Measurements from ENCODE around the gene CCT3.
"Not testable (repeated sequence)": the region's sequence is repeated elsewhere in the genome, so short reads cannot be mapped to it uniquely, and the experiment has no call there.

Gene CCT3

DNA sequence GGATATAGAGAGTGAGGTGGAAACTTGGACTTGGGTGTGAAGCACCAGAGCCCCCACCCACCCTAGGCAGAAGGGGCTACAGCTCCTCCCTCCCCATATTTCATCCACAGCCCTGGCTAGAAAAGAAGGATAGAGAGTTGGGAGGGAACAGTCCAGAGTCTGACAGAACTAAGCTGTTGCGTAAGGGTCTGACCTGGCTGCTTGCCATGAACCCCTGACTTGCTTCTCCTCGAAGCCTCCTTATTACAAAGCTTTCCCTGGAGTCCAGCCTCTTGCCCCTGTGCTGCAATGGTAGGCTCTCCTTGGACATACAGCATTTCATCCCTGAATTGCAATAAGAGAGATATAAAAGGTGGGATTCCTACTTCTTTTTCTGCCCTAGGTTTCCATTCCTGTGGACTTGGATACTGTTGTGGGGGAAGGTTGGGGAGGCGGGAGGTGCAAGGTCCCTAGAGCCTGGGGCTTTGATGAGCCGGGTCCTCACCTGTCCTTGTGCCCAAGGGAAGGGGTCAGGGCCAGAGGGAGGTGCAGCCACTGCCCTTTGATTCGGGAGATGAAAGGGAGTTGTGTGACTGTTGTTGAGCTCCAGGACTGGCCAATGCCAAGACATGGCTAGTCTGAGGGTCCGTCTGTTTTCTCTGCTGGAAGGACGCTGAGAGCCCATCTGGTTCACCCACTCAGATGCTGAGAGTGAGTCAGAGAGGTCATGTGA lies 33.6 kb upstream of the CCT3 start:
- Histone ChIP-seq H3K9me3 (ENCODE audit: control insufficient read depth, insufficient read depth, low read length) (no peaks in the 10 kb centered on the region), H3K27ac (ENCODE audit: low read depth, low read length) (no peak overlapping the region), H4K20me1 (ENCODE audit: control insufficient read depth, insufficient read depth, low read depth, low read length) (no peaks in the 10 kb centered on the region), H3F3A (ENCODE audit: control insufficient read depth, insufficient read depth) (no peaks in the 10 kb centered on the region), H3K4me2 (ENCODE audit: low read length) (no peak overlapping the region), H3K9me2 (replicated peaks; ENCODE audit: control insufficient read depth, low read length) (no peaks in the 10 kb centered on the region), H3K36me3 (ENCODE audit: control insufficient read depth, low read length) (no peaks in the 10 kb centered on the region), H3K4me3 (ENCODE audit: low read length) (no peak overlapping the region), H3K79me2 (ENCODE audit: control insufficient read depth, low read length) (no peaks in the 10 kb centered on the region), H3K4me1 (ENCODE audit: control insufficient read depth, low read length) (no peaks in the 10 kb centered on the region), H3K27me3 (ENCODE audit: control insufficient read depth, low read length) (peaks cover 50% of the 10 kb centered on the region)
- TF ChIP-seq EZH2phosphoT487 (IDR thresholded peaks at IDR 0.05; ENCODE audit: borderline replicate concordance, low read length), result no peak
- TF ChIP-seq, protein P1, sequence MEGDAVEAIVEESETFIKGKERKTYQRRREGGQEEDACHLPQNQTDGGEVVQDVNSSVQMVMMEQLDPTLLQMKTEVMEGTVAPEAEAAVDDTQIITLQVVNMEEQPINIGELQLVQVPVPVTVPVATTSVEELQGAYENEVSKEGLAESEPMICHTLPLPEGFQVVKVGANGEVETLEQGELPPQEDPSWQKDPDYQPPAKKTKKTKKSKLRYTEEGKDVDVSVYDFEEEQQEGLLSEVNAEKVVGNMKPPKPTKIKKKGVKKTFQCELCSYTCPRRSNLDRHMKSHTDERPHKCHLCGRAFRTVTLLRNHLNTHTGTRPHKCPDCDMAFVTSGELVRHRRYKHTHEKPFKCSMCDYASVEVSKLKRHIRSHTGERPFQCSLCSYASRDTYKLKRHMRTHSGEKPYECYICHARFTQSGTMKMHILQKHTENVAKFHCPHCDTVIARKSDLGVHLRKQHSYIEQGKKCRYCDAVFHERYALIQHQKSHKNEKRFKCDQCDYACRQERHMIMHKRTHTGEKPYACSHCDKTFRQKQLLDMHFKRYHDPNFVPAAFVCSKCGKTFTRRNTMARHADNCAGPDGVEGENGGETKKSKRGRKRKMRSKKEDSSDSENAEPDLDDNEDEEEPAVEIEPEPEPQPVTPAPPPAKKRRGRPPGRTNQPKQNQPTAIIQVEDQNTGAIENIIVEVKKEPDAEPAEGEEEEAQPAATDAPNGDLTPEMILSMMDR (IDR thresholded peaks at IDR 0.05; ENCODE audit: low read depth, low read length, poor library complexity, severe bottlenecking), result no peak

- H3K4me3 ChIP-seq (ENCODE audit: low read length); H4K20me1 ChIP-seq (ENCODE audit: control insufficient read depth, insufficient read depth, low read depth, low read length); H3K9me2 ChIP-seq (replicated peaks; ENCODE audit: control insufficient read depth, low read length); H3K27ac ChIP-seq (ENCODE audit: low read depth, low read length); H3F3A ChIP-seq (ENCODE audit: control insufficient read depth, insufficient read depth); H3K4me1 ChIP-seq (ENCODE audit: control insufficient read depth, low read length); H3K9me3 ChIP-seq (ENCODE audit: control insufficient read depth, insufficient read depth, low read length); H3K36me3 ChIP-seq (ENCODE audit: control insufficient read depth, low read length); H3K4me2 ChIP-seq (ENCODE audit: low read length); H3K79me2 ChIP-seq (ENCODE audit: control insufficient read depth, low read length): not testable (repeated sequence)
- peaks cover 61% of the 10 kb centered on the region for H3K27me3 ChIP-seq (ENCODE audit: control insufficient read depth, low read length)
Observed at GRCh38 chr1:156369685-156370286, 31.7 kb upstream of the CCT3 start.

GRCh38 chr1:156368889-156369684 lies 31.0 kb upstream of the CCT3 start, which contains the start of gene RHBG:
Gene RHBG (plus strand): TSS chr1:156369211. CDS start chr1:156369250, 39 bp downstream.
- Histone ChIP-seq H3F3A (ENCODE audit: control insufficient read depth, insufficient read depth) (no peaks in the 10 kb centered on the region), H3K9me3 (ENCODE audit: control insufficient read depth, insufficient read depth, low read length) (no peaks in the 10 kb centered on the region), H3K36me3 (ENCODE audit: control insufficient read depth, low read length) (no peaks in the 10 kb centered on the region), H3K4me3 (ENCODE audit: low read length) (no peak within 1 kb of the TSS), H3K79me2 (ENCODE audit: control insufficient read depth, low read length) (no peaks in the 10 kb centered on the region), H3K4me1 (ENCODE audit: control insufficient read depth, low read length) (no peaks in the 10 kb centered on the region), H3K27me3 (ENCODE audit: control insufficient read depth, low read length) (peaks cover 63% of the 10 kb centered on the region), H3K4me2 (ENCODE audit: low read length) (no peak within 1 kb of the TSS), H3K9me2 (replicated peaks; ENCODE audit: control insufficient read depth, low read length) (no peaks in the 10 kb centered on the region), H3K27ac (ENCODE audit: low read depth, low read length) (no peak within 1 kb of the TSS), H4K20me1 (ENCODE audit: control insufficient read depth, insufficient read depth, low read depth, low read length) (no peaks in the 10 kb centered on the region)
- TF ChIP-seq, protein P1 (IDR thresholded peaks at IDR 0.05; ENCODE audit: low read depth, low read length, poor library complexity, severe bottlenecking), result no peak
- TF ChIP-seq EZH2phosphoT487 (IDR thresholded peaks at IDR 0.05; ENCODE audit: borderline replicate concordance, low read length), result peak; percentile 50; the same call in 1 of the 2 replicates
